ENCODE data around the gene MYO10.

- no peak for TF ChIP-seq CTCF (tag by site-specific recombination; IDR thresholded peaks at IDR 0.05)
- TF ChIP-seq YY2 (tag by site-specific recombination; IDR thresholded peaks at IDR 0.05): no peak
- no peak for TF ChIP-seq ZBTB44 (tag by site-specific recombination; IDR thresholded peaks at IDR 0.05)
These were observed 51.5 kb downstream of the MYO10 start for GRCh38 chr5:16884595-16884994.
